GM06990 (cell line): ENCODE measurements around the gene PPP1R13L.

ENCODE experiments used
- DNase-seq: peaks from one replicate; pipeline ENCODE4 v3.0.0-alpha.2; 2011; ENCODE audit not compliant: insufficient read length; ENCODE audit errors: extremely low read depth
- H3K27me3 ChIP-seq: replicated peaks from 2 replicates; pipeline ENCODE4 v1.6.0; 2011; ENCODE audit warnings: low read length; ENCODE audit not compliant: control insufficient read depth, insufficient read depth
- H3K36me3 ChIP-seq: 2 replicates; pipeline ENCODE4 v1.5.1; 2011; ENCODE audit warnings: low read length; ENCODE audit not compliant: control insufficient read depth, insufficient read depth
- H3K4me3 ChIP-seq: replicated peaks from 2 replicates; pipeline ENCODE4 v1.5.1; 2011; ENCODE audit warnings: low read depth, mild to moderate bottlenecking, control low read depth, low read length
- TF ChIP-seq, protein P1 (sequence below): IDR thresholded peaks from 2 replicates; pipeline ENCODE4 v1.5.1; 2011; ENCODE audit warnings: low read length, control low read depth, mild to moderate bottlenecking, inconsistent platforms; ENCODE audit not compliant: insufficient read depth, poor library complexity, severe bottlenecking

PPP1R13L gene

DNA sequence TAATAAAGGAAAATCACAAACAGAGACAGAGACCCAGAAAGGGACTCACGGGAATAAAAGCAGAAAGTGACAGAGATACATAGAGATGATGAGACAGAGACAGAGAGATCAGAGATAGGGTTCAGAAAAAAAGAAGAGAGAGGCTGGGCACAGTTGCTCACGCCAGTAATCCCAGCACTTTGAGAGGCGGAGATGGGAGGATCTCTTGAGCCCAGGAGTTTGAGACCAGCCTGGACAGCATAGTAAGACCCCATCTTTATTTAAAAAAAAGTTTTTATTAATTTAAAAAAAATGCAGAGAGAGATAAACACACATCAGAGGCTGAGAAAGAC, 43.5 kb upstream of the PPP1R13L start:
- no peaks in the 10 kb centered on the region for H3K36me3 ChIP-seq
- TF ChIP-seq, protein P1, sequence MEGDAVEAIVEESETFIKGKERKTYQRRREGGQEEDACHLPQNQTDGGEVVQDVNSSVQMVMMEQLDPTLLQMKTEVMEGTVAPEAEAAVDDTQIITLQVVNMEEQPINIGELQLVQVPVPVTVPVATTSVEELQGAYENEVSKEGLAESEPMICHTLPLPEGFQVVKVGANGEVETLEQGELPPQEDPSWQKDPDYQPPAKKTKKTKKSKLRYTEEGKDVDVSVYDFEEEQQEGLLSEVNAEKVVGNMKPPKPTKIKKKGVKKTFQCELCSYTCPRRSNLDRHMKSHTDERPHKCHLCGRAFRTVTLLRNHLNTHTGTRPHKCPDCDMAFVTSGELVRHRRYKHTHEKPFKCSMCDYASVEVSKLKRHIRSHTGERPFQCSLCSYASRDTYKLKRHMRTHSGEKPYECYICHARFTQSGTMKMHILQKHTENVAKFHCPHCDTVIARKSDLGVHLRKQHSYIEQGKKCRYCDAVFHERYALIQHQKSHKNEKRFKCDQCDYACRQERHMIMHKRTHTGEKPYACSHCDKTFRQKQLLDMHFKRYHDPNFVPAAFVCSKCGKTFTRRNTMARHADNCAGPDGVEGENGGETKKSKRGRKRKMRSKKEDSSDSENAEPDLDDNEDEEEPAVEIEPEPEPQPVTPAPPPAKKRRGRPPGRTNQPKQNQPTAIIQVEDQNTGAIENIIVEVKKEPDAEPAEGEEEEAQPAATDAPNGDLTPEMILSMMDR = no peak
- no peak overlapping the region for H3K4me3 ChIP-seq
- no peak for DNase-seq
- H3K27me3 ChIP-seq = no peaks in the 10 kb centered on the region

DNA sequence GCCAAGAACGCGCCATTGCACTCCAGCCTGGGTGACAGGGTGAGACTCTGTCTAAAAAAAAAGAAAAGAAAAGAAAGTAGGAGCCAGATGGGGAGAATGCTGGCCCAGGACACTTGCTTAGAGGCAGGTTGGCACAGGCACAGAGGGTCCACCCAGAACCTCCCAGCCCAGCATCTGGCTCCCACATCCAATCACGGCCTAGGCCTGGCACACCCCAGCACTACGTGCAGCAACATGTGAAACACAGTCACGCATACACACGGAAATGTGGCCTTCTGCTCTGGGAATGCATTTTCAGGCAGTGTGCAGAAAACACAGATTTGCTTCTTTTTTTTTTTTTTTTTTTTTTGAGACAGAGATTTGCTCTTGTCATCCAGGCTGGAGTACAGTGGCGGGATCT, 42.1 kb upstream of the PPP1R13L start:
- no peak for DNase-seq
- Histone ChIP-seq H3K27me3 (no peaks in the 10 kb centered on the region), H3K4me3 (no peak overlapping the region), H3K36me3 (no peaks in the 10 kb centered on the region)
- TF ChIP-seq, protein P1 = no peak

DNA sequence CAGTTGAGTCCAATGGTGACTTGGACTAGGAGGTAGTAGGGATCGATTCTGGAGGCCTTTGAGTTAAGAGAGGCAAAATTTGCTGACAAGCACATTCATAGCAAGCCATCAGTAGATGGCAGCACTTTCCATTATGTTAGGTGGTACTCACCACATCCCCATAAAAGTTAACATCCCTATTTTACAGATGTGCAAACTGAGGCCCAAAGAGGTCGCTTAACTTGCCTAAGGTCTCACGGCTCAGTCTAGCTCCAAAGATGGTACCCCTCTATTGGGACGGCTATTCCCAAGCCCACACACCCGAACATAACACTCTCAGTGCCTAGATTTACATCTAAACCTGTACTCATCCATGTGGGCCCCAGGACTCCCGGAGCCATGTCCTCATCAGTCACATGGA, 41.4 kb upstream of the PPP1R13L start:
- no peak for DNase-seq
- H3K4me3 ChIP-seq = no peak overlapping the region
- TF ChIP-seq, protein P1 = peak; percentile 53
- no peaks in the 10 kb centered on the region for H3K36me3 ChIP-seq
- no peaks in the 10 kb centered on the region for H3K27me3 ChIP-seq

DNA sequence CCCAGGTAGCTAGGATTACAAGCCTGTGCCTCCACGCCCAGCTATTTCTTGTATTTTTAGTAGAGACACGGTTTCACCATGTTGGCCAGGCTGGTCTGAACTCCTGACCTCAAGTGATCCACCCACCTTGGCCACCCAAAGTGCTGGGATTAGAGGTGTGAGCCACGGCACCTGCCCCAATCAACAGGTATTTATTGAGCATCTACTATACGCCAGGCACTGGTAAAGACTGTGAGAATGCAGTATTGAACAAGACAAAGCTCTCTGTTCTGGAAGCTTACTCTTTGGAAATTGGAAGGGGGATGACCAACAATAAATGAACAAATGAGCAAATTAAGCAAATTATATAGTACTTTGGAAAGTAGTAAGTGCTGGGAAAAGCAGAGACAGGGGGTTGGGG, 40.3 kb upstream of the PPP1R13L start:
- no peak for DNase-seq
- no peaks in the 10 kb centered on the region for H3K36me3 ChIP-seq
- TF ChIP-seq, protein P1 = no peak
- no peaks in the 10 kb centered on the region for H3K27me3 ChIP-seq
- no peak overlapping the region for H3K4me3 ChIP-seq

DNA sequence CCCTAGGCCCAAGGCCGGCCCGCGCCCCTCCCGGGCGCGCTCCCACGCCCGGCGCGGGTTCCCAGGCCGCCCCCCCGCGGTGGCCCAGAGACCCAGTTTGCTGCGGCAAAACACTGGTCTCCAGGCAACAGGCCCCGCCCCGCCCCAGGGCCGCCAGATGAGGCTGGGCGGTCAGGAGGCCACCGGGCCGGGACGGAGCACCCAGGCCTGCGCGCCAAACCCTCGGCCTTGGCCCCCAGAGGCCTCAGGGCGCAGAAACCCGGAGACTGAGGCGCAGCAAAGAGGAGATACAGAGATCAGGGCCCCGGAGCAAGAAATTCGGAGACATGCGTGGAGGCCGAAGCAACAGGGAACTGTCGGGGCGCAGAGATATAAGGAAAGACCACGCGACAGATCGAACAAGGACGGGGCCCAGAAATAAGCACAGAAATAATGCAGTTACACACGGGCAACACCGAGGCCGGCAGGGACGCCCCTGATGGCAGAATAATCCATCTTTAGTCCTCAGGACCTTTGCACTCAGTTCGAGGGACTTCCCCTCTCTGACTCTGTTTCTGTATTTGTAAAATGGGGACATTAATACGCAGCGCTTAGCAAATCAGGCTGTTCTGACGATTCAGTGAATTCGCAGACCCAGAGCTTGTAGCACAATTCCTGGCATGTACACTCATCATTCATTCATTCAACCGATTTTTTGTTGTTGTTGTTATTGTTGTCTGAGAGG, 39.6 kb upstream of the PPP1R13L start:
- Histone ChIP-seq H3K27me3 (no peaks in the 10 kb centered on the region), H3K36me3 (no peaks in the 10 kb centered on the region), H3K4me3 (peak overlapping the region; percentile 58)
- TF ChIP-seq, protein P1 = no peak
- DNase-seq = peak; percentile 86
